ENCODE measurements around the gene ADARB2.

The ADARB2 gene

GRCh38 chr10:1595726-1596125, 141.6 kb downstream of the ADARB2 start:
- H3K4me3 ChIP-seq (ENCODE audit: low read depth, low read length), result no peak overlapping the region
- DNase-seq (ENCODE audit: low read depth), result no peak
- TF ChIP-seq CTCF (IDR thresholded peaks at IDR 0.05; ENCODE audit: low read depth, low read length, missing control alignments), result no peak

- no peak for DNase-seq (ENCODE audit: low read depth)
- no peak for TF ChIP-seq CTCF (IDR thresholded peaks at IDR 0.05; ENCODE audit: low read depth, low read length, missing control alignments)
- no peak overlapping the region for H3K4me3 ChIP-seq (ENCODE audit: low read depth, low read length)
Measured at GRCh38 chr10:1595242-1595600, 142.1 kb downstream of the ADARB2 start.

- H3K4me3 ChIP-seq (ENCODE audit: low read depth, low read length), result no peak overlapping the region
- DNase-seq (ENCODE audit: low read depth), result no peak
- TF ChIP-seq CTCF (IDR thresholded peaks at IDR 0.05; ENCODE audit: low read depth, low read length, missing control alignments), result no peak
Measured at GRCh38 chr10:1594372-1595241, 142.7 kb downstream of the ADARB2 start.

- DNase-seq (ENCODE audit: low read depth), result no peak
- no peak for TF ChIP-seq CTCF (IDR thresholded peaks at IDR 0.05; ENCODE audit: low read depth, low read length, missing control alignments)
- H3K4me3 ChIP-seq (ENCODE audit: low read depth, low read length), result no peak overlapping the region
Measured at GRCh38 chr10:1591742-1592141, 145.6 kb downstream of the ADARB2 start.

GRCh38 chr10:1591045-1591444, 146.3 kb downstream of the ADARB2 start:
- H3K4me3 ChIP-seq (ENCODE audit: low read depth, low read length), result no peak overlapping the region
- TF ChIP-seq CTCF (IDR thresholded peaks at IDR 0.05; ENCODE audit: low read depth, low read length, missing control alignments), result no peak

GRCh38 chr10:1589257-1589656, 148.1 kb downstream of the ADARB2 start:
- no peak for DNase-seq (ENCODE audit: low read depth)
- no peak overlapping the region for H3K4me3 ChIP-seq (ENCODE audit: low read depth, low read length)
- no peak for TF ChIP-seq CTCF (IDR thresholded peaks at IDR 0.05; ENCODE audit: low read depth, low read length, missing control alignments)

More at GRCh38 chr10:1591045-1591444, 146.3 kb downstream of the ADARB2 start:
- no peak for DNase-seq (ENCODE audit: low read depth)

- H3K4me3 ChIP-seq (ENCODE audit: low read depth, low read length), result no peak overlapping the region
- TF ChIP-seq CTCF (IDR thresholded peaks at IDR 0.05; ENCODE audit: low read depth, low read length, missing control alignments), result no peak
- DNase-seq (ENCODE audit: low read depth), result no peak
Measured at GRCh38 chr10:1582739-1583138, 154.6 kb downstream of the ADARB2 start.

Data from GM12864 (cell line).